DND-41 (cell line): Measurements from ENCODE around the gene TEKT2.

Experiments used
- EZH2 ChIP-seq: IDR thresholded peaks from 3 replicates; pipeline ENCODE4 v1.6.1; 2012; ENCODE audit warnings: borderline replicate concordance, low read depth, mild to moderate bottlenecking, moderate library complexity, low read length, inconsistent platforms; ENCODE audit not compliant: severe bottlenecking
- TF ChIP-seq, protein P1 (sequence below): IDR thresholded peaks from 2 replicates; pipeline ENCODE4 v1.5.1; 2012; ENCODE audit warnings: borderline replicate concordance, low read length, moderate library complexity, mild to moderate bottlenecking; ENCODE audit not compliant: poor library complexity, severe bottlenecking; ENCODE audit errors: extremely low read depth

DNA sequence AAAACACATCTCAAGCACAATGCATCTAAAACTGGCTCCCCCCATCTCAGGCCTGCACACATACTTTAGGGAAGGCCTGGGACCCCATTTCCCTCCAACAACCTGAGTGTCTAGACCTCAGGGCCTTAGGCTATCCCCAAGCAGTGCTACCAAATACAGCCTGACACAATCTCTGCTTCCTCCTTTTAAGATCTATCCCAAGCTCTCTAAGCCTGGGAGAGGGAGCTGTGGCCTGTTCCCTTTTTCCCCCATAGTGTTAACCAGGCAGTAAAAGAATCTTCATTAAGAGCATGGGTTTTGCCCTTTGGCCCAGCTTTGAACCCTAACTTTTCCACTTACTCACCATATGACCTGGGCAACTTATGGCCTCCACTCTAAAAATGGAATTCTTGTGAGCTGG, 51.9 kb downstream of the TEKT2 start:
- no peak for TF ChIP-seq EZH2
- TF ChIP-seq, protein P1, sequence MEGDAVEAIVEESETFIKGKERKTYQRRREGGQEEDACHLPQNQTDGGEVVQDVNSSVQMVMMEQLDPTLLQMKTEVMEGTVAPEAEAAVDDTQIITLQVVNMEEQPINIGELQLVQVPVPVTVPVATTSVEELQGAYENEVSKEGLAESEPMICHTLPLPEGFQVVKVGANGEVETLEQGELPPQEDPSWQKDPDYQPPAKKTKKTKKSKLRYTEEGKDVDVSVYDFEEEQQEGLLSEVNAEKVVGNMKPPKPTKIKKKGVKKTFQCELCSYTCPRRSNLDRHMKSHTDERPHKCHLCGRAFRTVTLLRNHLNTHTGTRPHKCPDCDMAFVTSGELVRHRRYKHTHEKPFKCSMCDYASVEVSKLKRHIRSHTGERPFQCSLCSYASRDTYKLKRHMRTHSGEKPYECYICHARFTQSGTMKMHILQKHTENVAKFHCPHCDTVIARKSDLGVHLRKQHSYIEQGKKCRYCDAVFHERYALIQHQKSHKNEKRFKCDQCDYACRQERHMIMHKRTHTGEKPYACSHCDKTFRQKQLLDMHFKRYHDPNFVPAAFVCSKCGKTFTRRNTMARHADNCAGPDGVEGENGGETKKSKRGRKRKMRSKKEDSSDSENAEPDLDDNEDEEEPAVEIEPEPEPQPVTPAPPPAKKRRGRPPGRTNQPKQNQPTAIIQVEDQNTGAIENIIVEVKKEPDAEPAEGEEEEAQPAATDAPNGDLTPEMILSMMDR = no peak
